GM15510 (cell line): ENCODE measurements around the gene B3GALT4.
A peak's percentile ranks its signal among the peaks of the same experiment; 100 is the strongest.

ENCODE experiments used
- POLR2A ChIP-seq: IDR thresholded peaks from 3 replicates; pipeline ENCODE4 v1.6.1; 2011; ENCODE audit warnings: borderline replicate concordance; ENCODE audit not compliant: insufficient read length; ENCODE audit errors: extremely low read depth

The B3GALT4 gene

DNA sequence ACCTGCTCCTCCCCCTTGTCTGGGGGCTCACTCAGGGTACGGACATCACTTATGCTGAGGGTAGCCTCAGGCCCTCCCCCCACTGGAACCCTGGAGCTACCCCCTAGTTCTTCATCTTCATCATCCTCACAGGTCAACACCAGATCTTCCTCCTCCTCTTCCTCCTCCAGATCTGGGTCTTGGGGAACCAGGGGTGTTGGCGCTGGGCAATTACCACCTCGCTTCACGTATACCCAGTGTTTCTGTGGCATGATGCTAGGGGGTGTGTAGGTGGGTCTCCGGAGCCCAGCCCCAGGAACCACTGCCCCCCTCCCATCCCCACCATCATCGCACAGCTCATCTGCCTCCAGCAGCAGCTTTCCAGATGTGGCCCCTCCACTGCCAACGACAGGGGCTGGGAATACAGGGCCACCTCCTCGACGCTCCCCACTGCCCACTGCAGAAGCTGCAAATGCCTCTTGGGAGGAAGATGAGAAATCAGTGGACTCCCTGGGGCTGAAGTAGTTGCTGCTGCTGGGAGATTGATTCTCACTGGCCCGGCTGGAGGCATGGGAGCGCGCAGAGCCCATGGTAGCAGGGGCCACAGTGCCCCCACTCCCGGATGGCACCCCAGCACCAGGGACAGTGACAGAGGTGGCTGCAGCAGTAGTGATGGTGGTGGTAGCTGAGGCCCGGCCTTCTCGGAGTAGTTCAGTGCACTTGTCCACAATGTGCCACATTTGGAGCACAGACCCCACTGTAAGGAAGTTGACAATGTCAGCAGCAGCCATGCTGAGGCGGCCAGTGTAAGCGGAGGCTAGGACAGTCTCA lies 39.1 kb downstream of the B3GALT4 start:
- no peak for TF ChIP-seq POLR2A

DNA sequence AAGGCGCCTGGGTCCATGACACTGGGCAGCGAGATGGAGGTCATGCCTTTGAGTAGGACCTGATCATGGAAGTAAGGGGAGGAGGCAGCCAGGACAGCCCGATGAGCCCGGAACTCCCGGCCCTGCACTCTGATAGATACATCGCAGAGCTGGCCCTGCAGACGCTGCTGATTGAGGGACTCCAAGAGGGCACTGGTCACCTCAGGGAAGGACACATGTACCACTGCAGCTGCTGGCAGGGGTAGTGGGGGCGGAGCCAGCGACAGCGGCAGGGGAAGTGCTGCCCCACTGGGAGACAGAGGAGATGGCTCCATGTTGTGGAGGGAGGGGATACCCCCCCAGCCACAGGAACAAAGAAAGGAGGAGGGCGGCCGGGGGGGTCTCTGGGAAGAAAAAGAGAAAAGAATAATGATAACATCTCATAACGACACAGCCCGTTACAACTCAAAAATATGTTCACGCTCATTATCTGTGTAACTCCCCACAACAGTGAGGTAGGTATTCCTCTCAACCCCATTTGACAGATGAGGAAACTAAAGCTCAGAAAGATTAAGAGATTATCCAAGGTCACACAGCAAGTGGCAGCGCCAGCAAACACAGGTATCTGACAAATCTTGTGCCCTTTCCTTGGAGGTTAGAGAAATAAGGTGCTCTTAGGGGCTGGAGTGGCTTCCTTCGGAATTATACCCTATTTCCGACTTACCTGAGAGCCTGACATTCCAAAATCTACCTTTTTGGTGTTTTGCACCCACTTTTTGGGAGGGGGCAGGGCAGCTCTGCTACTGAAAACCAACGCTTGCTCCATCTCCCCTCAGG lies 39.9 kb downstream of the B3GALT4 start:
- no peak for TF ChIP-seq POLR2A

DNA sequence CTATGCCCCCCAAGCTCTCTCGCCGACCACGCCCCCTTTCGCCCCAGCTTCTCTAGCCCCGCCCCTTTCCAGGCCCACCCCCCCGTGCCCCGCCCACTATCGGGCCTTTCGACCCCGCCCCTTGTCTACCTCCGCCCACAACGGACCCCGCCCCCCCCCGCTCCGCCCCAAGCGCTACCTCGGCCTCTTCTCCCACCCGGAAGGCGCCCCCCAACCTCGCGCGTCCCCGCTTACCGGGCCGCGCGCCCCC lies 40.4 kb downstream of the B3GALT4 start:
- no peak for TF ChIP-seq POLR2A

DNA sequence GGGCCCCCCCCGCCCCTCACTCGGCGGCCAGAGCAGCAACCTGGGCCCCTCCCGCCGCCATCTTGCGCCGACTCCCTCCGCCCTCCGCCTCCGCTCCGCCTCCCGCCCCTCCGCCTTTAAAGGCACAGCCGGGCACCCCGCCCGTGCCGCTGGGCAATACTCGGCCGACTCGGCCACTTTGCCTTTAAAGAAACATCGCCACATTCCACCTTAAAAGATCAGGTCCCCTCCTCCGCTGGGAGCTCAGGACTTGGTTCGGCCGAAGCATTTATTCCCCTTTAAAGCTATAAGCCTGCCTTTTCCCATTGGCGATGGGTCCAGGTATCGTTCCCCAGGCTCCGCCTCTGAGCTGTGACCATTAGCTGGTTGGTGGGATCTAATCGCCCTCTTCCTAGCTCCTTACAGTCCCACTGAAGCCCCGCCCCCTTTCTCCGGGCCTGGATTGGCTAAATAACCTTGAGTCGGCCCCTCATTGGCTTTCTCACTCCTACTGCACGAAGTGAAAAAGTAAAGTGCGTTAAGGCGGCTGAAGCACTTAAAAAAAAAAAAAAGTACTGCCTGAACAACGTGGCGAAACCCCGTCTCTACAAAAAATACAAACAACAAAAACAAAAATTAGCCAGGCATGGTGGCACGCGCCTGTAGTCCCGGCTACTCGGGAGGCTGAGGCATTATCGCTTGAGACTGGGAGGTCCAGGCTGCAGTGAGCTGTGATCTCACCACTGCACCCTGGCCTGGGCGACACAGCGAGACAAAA lies 40.9 kb downstream of the B3GALT4 start, which contains the start of gene ZBTB22:
Gene ZBTB22, minus strand, starts transcription at position 76 of the 757 bp plus-strand sequence. CDS start 828 bp downstream, outside the sequence.
- TF ChIP-seq POLR2A: peak; percentile 32

DNA sequence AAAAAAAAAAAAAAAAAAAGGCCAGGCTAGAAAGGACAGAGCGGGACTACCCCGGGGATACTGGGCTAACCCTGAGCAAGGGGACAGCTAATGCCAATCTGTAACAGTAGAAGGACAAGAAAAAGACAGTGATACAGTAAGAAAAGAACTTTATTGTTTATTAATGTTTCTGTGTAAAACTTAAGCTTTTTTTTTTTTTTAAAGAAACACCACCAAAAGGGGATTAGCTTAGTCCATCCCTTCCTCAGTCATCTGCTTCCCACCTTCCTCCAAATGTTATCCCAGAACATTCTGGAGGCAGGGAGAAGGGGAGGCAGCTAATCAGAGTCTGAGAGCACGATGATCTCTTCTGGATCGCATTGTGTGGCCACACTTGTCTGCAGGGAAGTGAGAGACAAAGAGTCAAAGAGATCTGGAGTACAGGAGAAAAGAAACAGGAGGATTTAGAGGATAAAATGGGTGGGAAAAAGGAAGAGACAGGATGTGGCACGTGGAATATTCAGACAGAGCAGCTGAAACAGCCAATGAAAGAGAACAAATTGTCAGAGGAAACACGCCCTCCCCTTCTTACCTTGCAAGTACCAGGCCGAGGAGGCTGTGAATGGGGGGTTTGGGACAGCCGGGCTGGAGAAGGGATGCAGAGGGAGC lies 41.6 kb downstream of the B3GALT4 start:
- no peak for TF ChIP-seq POLR2A

DNA sequence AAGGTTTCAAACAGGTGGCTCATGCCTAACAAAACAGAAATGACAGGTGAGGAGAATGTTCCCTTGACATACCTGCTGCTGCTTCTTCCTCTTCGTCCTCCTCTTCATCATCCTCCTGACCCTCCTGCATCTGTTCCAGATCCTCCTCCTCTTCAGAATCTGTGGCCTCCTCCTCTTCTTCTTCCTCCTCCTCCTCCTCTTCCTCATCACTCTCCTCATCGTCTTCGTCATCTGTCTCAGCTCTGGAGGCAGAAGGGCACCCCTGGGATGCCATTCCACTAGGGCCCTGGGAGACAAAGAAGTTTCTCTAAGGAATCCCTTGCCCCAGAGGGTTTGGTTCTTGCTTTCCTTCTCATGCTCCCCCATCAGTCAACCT lies 43.0 kb downstream of the B3GALT4 start:
- TF ChIP-seq POLR2A: no peak

DNA sequence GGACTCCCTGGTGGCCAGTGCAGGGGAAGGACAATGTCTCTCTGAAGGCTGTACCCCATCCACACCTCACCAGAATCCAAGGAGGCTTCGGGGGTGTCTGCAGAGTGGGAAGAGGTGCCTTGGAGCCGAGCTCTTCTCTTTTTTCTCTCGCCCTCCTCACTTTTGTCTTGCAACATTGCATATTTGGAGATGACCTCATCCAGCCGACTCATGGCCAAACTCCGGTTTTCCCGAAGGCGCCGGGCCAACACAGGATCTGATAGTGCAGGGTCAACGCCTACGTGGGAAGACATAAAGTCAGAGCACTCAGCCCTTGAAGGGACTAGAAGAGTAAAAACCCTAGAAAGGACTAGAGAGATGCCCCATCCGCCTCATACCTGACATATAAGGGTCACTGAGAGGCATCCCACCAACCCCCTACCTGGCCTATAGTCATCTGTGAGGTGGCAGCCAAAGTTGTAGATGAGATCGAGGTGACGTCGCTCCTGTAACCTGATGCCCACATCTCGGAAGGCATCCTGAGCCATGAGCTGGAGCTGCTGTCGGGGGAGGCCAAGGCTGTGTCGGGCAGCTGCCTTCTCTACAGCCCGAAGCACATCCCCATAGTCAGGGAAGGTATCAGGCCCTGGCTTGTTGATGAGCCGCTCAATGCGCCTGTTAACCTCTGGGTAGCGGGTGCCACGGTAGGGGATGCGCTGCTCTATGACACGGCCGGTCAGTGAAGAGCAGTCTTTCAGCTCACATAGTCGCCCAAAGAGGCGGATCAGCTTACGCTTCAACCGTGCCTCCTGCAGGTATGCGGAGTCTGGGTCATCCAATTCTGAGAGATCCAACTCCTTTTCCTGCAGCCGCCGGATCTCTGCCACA lies 43.6 kb downstream of the B3GALT4 start:
- no peak for TF ChIP-seq POLR2A

DNA sequence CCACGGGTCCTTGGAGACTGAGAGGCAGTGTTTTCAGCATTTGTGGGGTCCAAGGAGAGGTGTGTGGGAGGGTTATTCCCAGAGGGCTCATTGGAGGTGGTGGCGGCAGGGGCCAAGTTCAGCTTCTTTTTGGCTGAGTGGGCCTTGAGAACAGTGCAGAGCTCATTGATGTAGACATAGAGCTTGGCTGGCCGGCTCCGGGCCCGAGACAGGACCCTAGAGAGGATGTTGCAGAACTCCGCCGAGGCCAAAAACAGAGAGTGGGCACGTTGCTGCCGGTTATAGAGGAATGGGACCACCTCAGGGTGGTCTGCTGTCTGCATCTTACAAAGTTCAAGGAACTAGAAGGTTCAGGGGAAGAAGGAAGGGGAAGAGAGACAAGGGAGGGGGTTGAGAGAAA lies 44.3 kb downstream of the B3GALT4 start:
- TF ChIP-seq POLR2A: no peak

DNA sequence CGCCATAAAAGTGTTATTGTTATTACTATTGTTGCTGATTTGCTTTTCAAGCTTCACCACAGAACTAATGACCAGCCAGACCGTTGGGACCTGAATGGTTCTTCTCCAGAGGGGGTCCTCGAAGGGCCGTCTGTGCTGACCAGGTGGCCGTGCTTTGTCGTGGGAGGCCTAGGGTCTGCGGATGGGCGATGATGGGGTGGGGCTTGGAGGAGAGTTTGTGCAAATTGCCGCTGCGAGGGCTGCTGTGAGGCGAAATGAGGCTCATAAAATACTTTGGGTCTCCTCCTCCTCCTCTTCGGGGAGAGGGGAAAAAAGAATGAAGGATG lies 46.7 kb downstream of the B3GALT4 start:
- no peak for TF ChIP-seq POLR2A

DNA sequence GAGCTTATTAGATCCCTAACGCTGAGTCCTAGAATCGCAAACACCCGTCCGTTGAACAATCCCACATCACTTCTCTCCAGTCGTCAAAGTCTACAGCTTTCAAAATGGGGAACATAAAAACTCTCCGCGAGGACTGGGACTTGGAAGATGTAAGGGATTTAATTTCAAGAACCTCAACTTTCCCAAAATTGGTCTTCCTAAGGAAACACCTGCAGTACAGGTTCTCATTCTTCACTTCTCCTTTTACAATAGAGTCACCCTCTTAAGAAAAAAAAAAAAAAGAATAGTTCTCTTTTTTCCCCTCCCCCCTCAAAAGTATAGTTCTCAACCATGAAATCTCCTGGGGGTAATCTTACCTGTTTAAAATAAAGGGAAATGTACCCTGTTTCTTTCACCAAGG lies 47.2 kb downstream of the B3GALT4 start:
- no peak for TF ChIP-seq POLR2A
